GM19025 (cell line): ENCODE data around the gene FBP1.

Experiments used
- ATAC-seq: cut with Tn5 transposase; IDR thresholded peaks from one replicate; pipeline ENCODE4 v1.9.1; 2021; ENCODE audit warnings: mild to moderate bottlenecking, low read depth, moderate library complexity; ENCODE audit not compliant: unreplicated experiment

Gene FBP1

DNA sequence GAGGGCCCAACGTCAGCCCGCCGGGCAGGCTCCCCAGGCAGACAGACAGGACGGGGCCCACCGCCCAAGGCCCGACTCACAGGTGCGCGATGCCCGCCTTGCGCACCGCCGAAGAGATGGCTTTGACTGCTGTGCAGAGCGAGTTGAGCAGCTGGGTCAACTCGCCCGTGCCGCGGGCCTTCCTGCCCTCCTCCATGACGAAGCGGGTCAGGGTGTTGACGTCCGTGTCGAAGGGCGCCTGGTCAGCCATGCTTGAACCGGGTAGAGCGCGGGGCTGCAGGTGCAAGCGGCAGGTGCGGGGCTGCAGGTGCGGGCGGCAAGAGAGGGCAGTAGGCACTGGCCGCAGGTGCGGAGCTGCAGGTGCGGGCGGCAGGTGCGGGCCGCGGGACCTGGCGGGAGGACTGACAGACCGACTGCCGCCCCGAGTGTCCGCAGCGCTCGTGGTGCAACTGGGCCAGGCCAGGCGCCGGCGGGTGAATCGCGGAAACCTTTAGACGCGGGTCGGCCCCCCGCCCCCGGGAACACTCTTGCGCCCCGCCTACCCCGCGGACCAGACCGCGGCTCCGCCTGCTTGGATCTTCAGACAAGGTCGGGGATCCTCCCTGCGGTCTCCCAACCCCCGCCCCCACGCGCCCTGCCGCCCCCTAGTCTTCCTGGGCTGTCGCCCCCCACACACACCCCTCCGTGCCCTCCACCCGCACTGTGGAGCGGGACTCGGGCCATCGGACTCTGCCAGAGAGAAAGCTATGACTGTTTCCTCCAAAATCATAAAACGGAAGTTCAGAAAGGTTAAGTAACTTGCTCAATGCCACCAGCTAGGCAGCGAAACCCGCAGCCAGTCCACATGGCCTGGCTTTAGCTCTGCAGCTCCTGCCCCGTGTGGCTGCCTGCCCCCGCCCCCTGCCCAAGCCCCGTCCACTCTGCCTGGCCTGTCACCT lies at the start of gene FBP1:
Gene FBP1 (minus strand): TSS at position 458 of the 938 bp plus-strand sequence. CDS start 208 bp downstream, at position 250.
- no peak for ATAC-seq

DNA sequence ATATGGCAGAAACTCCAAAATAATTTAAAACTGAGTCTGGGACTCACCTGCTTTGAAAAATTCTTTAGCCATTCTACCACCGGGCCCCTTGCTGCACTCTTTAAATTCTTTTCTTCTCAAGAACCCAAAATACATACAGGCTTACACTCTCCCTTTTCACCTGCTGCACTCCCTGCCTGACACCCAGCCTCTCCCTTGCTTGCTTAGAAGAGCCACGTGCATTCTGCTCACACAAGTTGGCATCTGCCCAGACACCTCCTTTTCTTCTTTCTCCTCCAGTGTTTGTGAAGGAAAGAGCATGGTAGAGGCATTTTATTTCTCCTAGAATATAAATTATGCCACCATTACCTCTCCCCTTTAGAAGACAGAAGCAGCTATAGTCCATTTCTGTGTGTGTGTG lies 48.1 kb upstream of the FBP1 start:
- ATAC-seq = no peak

DNA sequence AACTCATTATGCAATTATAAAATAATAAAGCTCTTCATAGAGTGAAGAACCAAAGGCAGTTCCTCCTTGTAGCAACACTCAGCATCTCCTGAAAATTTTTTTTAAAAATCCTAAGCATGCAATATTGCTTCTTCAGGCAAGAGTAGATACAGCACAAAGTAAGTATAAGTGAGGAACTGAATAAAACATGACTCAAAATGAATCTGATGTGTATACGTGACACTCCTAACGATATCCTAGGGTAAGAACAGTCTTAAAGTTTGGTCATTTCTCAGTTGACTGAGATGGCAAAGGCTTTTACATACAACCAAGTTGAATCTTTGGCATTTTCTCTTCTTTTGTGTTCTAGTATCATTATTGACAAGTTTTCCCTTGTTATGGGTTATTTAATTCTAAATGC lies 46.0 kb upstream of the FBP1 start:
- ATAC-seq = no peak

DNA sequence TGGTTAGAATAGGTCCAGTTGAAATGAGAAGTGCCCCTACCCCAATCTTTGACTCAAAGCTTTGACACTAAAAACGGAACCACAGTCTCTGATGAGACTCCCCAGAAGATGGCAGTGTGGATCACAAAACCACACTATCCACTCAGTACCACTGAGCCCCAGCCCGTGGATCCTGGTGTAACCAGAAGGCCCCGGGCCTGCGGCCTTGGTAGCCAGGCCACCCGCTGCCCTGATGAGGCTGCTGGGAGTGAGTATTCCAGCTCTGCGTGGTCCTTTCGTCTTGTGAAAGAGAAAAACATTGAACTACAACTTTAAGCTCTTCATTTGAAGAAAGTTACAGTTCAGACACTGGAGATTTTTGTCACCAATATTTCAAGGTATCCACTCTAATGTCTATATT lies 42.2 kb upstream of the FBP1 start:
- ATAC-seq = no peak

DNA sequence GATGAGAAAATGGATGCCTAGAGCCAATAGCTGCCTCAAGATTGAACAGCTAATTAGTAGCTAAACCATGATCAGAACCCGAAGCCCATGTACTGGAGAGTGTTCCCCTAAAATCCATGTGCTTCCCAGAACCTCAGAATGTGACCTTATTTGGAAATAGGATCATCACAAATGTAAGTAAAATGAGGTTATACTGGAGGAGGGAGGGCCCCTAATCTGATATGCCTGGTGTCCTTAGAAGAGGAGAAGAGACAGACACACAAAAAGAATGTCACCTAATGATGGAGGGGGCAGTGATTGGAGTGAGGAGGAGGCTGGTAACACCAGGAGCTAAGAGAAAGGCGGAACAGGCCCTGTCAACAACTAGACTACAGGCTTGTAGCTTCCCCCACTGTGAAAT lies 41.3 kb upstream of the FBP1 start:
- no peak for ATAC-seq

DNA sequence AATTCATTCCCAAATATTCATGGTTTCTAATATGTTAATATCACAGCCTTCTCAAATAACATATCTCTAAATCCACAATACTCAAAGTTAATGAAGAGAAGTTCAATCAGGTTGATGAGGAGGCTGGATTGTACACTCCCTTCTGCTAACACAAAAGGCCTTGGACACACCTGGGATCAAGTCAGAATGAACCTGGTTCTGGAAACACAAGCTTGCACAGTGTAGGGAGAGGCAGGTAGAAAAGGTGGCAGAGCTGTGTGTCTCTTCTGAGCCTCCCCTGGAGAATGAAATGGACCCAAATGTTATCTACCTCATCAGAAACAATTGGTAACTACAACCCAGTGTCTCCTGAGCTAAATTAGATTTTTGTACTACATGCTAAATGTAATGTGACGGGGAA lies 40.7 kb upstream of the FBP1 start:
- no peak for ATAC-seq

DNA sequence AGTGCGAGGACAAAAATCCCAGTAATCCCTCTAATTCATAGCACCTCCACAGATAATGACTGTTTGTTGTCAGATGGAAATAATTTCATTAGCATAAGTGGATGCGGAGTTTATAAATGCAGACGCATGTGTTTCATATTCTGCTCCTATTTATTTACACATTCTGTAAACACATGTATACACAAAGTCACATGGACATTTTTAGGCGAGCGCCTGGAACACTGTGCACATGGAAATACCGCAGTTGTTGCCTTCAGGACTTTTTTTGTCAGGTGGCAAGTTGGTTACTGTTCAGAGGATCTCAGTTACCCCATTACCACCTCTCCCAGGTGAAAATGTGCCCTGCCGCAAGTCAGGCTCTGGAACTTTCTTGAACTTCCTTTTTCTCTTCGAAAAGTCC lies 40.3 kb upstream of the FBP1 start:
- ATAC-seq = no peak

DNA sequence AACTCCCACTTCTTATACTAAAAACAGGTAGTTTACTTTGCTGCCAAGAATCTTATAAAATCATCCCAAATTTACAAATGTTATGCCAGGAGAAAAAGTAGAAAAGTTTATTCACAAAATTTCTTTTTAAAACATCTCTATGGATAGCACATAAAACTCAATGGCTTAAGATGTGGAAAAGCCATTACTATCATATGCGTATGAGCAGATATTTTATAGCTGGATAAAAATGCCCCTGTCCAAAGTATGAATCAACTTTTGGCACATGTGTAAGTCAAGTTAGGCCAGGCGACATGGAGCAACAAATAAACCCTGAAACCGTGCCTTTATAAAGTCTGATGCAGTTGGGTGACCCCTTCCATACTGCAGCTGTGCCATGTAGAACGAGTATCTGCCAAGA lies 38.6 kb upstream of the FBP1 start:
- no peak for ATAC-seq

DNA sequence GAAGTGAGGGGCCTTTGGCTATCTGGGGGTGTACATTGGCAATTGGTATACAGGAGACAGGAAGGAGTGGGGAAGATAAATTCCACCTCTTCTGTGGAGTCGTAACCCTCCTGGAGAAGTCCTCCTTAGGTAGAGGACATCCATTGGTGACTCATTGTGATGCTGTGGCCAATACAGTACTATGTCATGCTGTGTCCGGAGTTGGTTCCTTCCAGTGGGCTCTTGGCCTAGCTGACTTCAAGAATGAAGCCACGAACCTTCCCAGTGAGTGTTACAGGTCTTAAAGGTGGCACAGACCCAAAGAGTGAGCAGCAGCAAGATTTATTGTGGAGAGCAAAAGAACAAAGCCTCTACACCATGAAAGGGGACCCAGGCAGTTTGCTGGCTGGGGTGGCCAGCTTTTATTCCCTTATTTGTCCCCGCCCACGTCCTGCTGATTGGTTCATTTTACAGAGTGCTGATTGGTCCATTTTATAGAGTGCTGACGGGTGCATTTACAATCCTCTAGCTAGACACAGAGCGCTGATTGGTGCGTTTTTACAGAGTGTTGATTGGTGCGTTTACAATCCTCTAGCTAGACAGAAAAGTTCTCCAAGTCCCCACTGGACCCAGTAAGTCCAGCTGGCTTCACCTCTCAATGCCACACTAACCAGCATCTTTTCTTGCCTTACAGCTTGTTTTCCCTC lies 37.3 kb upstream of the FBP1 start:
- no peak for ATAC-seq

DNA sequence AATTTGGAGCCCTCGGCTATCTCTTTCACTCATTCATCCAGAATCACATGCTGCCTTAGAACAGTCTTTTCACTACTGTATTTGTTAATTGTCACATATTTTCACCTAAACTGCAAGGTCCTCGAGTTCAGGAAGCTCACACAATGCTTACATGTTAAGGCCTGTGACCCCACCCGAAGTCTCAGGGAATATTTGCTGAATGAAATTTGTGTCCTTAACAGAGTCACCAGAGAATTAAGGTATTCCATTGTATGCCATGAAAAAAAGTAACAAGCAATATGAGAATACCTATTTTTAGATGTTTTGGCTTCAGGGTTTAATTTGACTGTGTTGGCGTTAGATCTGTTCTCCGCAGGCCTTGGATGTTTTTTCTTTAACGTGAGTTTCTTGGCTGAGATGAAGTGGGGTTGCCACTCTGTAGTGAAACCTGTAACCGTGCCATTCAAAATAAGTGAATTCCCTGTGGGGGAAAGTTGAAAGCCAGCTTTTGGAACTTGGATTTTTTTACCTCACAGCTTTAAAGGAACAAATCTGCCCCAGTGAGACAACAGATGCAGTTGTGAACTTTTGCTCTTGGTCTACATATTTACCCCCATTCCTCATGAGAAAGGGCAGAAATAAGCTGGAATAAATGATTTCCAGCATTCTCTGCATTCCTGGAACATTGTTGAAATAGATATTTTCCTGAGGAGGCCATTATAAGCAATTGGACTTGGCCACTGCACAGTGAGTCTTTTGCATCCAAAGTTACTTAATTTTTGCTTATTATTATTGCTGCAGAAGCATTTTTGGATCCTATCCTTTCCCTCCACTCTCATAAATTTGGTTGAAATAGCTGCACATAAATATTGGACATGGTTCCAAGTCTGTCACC lies 35.9 kb upstream of the FBP1 start:
- no peak for ATAC-seq

DNA sequence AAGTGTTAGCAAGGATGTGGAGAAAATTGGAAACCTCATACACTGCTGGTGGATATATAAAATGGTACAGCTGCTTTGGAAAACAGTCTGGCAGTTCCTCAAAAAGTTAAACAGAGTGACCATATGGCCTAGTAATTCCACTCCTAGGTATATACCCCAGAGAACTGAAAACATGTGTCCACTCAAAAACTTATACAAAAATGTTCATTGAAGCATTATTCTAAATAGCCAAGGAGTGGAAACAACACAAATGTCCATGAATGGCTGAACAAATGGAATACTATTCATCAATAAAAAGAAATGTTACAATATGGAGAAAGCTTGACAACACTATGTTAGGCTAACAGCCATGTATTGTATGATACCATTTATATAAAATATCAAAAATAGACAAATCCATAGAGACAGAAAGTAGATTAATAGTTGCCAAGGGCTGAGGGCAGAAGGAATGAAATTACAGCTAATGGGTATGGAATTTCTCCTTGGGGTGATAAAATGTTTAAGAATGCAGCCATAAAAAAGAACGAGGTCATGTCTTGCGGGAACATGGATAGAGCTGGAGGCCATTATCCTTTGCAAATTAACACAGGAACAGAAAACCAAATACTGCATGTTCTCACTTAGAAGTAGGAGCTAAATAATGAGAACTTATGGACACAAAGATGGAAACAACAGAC lies 33.6 kb upstream of the FBP1 start:
- no peak for ATAC-seq

DNA sequence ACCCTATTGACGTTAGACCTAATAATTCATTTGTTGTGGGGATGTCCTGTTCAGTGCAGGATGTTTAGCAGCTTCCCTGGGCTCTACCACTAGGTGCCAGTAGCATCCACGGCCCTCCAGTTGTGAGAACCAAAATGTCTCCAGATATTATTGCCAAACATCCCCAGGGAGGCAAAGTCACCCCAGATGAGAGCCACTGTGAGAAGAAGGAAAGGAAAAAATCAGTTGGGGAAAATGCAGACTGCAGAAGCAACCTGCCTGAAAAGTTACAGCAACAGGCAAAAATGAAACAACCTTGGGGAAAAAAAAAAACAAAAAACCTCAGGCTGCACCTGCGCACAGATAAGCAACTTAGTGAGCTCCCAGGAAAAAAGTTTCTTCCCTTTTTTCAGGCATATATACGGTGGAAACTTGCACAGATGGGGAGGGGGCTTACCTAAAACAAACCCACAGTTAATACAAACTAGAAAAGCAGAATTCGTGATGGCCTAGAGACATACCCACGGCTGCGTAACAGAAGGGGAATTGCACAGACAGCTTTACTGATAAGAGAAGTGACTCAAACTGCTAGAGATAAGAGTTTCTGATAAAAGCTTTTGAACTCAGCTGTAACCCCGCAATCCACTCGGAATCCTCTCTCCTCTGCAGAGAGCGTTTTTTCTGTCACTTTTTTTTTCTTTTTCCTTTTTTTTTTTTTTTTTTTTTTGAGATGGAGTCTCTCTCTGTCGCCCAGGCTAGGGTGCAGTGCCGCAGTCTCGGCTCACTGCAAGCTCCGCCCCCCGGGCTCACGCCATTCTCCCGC lies 29.8 kb upstream of the FBP1 start:
- ATAC-seq = no peak

DNA sequence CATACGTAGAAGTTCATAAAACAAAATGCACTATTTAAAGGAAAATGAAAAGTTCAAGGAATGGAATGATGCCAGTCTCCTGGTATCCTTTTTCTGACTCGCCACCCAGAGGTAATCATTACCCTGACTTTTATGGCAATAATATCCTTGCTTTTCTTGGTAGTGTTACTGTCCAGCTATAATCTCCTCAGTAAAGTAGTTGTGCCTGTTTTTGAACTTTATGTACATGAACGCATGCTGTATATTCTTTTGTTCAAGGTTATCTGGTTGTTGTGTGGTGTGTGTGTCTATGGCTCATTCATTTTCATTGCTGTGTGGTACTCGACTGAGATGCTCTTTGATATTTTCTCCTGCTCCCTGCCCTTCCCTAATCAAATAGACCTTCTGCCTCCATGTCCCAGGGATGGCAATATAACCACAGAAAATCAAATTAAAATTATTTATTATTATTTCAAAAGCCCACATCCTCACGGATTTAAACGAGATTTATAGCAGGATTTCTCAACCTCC lies 29.2 kb upstream of the FBP1 start:
- no peak for ATAC-seq

DNA sequence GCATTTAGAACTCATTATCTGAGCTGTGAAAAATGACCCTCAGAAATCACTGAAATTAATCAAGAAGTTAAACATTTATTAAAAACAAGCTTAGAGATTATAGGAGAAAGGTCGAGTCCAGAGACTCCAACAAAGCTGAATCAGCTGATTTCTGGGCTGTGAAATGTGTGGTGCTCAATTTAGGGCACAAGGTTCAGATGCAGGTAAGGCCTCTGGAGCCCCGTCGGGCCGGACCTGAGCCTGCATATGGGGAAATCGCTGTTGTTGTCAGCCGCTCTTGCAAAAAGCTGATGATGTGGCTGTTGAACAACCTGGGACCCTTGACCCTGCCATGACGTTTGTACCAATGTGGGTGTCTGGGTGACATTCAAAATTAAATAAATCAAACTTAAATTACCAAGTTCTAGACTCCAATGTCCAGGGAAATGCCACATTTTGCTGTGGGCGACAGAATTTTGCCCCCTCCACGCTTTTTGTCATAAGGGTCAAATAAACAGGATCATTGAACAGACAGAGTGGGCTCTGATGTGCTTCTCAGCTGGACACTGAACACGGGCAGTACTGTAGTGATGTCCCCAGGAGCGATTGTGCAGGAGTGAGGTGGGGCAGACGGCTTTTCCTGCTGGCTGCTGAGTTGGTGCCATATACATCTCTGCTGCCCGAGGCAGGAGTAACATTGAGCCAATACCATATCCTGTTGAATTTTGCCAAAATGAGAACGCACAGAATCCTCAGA lies 27.2 kb upstream of the FBP1 start:
- ATAC-seq = no peak

DNA sequence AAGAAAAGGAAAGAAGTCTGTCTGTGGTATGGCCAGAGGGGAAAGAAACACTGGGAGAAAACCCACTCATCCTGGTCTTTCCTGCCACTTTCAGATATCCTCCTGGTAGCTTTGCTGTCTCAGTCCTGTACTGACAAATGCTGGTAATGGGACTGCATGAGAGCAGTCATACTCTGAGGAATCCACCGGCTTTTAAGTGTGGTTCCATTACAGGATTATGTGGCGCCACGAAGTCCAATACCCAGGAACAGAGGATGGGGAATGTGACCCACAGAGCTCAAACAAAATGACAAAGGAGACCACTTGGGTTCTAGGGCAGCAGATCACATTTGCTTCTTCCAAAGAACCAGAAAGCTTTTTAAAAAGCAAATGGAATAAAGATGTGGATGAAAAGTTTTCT lies 26.3 kb upstream of the FBP1 start:
- ATAC-seq = no peak

DNA sequence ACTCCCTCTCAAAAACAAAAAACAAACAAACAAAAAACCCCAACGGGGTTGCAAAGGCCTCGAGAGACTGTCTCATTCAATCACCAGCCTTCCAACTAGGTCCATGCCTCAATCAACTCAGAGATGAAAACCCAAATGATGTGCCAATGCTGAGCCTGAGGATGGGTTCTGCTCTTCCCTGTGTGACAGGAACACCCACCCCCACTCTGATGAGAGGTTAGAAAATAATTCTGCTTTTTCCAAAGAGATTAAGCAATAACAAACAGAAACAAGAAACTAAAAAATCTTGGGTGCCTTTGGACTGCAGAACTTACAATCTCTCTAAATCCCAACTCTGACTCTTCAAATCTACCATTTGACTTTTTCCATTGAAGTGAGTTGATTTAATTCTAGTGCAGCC lies 25.5 kb upstream of the FBP1 start:
- ATAC-seq = no peak

DNA sequence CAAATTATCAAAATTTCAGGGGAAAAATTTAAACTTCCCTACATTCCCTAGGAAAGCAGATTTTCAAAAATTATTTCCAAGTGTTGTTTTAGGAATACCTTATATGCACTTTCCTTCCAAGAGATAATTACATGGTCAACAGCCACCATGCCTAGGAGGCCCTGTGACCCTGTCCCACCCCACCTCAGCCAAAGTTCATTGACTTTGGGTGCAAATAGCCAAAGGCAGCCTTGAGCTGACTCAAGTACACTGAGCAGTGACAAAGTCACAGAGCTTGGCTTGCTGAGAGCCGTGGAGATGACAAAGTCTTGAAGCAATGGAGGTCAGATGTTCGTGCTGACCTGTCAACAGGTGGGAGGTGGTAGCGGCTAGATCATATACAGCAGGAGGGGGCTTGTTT lies 24.3 kb upstream of the FBP1 start:
- ATAC-seq = no peak

DNA sequence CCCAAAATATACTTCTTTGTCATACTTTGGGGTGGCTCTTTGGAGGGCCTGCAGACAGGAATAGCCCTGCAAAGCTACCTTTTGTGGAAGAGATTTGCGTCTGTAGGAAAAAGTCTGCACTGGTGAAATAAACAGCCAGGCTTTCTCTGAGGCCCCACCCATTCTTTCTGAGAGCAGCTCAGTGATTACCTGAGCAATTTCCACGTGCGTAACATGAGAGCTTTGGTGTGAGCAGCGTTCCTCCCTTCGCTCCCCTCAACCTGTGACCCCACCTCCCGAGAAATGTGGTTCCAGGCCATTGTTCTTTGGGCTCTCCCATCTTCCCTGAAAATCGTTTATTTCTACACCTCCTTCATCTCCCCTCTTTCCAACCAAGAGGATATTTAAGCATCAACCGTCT lies 23.8 kb upstream of the FBP1 start:
- no peak for ATAC-seq
